KG1 (cell line): Measurements from ENCODE around the gene DPT.

ENCODE experiments used
- DNase-seq: peaks from one replicate; lab custom pipeline; 2025; lab: John Stamatoyannopoulos, UW

Gene DPT

GRCh38 chr1:168735974-168736373 lies 7.0 kb upstream of the DPT start:
- DNase-seq, result no peak

GRCh38 chr1:168734946-168735345 lies 5.9 kb upstream of the DPT start:
- no peak for DNase-seq

GRCh38 chr1:168734271-168734670 lies 5.3 kb upstream of the DPT start:
- no peak for DNase-seq

GRCh38 chr1:168733241-168733640 lies 4.2 kb upstream of the DPT start:
- DNase-seq, result no peak

- no peak for DNase-seq
Measured at GRCh38 chr1:168732736-168733135, 3.7 kb upstream of the DPT start.

- DNase-seq, result no peak
Measured at GRCh38 chr1:168731244-168731953, 2.4 kb upstream of the DPT start.

- no peak for DNase-seq
Measured at GRCh38 chr1:168729405-168729802, 398 bp upstream of the DPT start.

GRCh38 chr1:168726719-168727118 lies 2.3 kb downstream of the DPT start:
- DNase-seq, result no peak

GRCh38 chr1:168726281-168726680 lies 2.7 kb downstream of the DPT start:
- DNase-seq, result no peak

GRCh38 chr1:168725831-168726230 lies 3.2 kb downstream of the DPT start:
- no peak for DNase-seq

GRCh38 chr1:168725060-168725459 lies 3.9 kb downstream of the DPT start:
- DNase-seq, result no peak

GRCh38 chr1:168723000-168723399 lies 6.0 kb downstream of the DPT start:
- no peak for DNase-seq

- no peak for DNase-seq
Measured at GRCh38 chr1:168720839-168721238, 8.2 kb downstream of the DPT start.

GRCh38 chr1:168719306-168720111 lies 9.5 kb downstream of the DPT start:
- DNase-seq, result no peak

- no peak for DNase-seq
Measured at GRCh38 chr1:168717906-168718891, 10.8 kb downstream of the DPT start.

GRCh38 chr1:168714012-168714411 lies 15.0 kb downstream of the DPT start:
- no peak for DNase-seq

GRCh38 chr1:168709405-168710363 lies 19.3 kb downstream of the DPT start:
- DNase-seq, result no peak

- DNase-seq, result no peak
Measured at GRCh38 chr1:168708698-168709404, 20.2 kb downstream of the DPT start.

- no peak for DNase-seq
Measured at GRCh38 chr1:168706391-168706992, 22.5 kb downstream of the DPT start.
